GM19328 (cell line): Measurements from ENCODE around the gene FAM53B.

Experiments
- ATAC-seq: cut with Tn5 transposase; IDR thresholded peaks from one replicate; pipeline ENCODE4 v1.9.1; 2021; ENCODE audit warnings: mild to moderate bottlenecking, moderate library complexity; ENCODE audit not compliant: unreplicated experiment

The FAM53B gene

GRCh38 chr10:124652200-124652599, 92.0 kb downstream of the FAM53B start:
- no peak for ATAC-seq

DNA sequence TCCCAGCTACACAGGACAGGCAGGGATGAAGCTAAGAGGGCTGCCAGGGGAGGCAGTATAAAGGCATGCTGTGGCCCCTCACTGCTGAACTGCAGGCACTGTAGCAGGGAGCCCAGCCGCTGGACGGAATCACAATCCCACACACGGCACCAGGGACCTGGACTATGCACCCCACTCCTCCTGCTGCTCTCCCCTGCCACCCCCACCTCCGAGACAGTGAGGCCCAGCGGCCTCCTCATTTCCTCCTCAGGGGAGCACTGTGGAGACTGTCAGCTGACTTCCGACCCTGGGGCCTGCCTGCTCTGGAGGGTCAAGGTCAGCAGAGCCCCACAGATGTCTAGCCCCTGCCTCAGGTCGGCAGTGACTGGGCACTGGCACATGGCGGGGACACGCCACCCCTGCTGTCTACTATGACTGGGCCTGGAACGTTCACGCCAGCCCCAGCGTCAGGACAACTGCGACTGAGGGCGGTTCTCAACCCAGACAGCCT, 92.7 kb downstream of the FAM53B start:
- ATAC-seq, result no peak

DNA sequence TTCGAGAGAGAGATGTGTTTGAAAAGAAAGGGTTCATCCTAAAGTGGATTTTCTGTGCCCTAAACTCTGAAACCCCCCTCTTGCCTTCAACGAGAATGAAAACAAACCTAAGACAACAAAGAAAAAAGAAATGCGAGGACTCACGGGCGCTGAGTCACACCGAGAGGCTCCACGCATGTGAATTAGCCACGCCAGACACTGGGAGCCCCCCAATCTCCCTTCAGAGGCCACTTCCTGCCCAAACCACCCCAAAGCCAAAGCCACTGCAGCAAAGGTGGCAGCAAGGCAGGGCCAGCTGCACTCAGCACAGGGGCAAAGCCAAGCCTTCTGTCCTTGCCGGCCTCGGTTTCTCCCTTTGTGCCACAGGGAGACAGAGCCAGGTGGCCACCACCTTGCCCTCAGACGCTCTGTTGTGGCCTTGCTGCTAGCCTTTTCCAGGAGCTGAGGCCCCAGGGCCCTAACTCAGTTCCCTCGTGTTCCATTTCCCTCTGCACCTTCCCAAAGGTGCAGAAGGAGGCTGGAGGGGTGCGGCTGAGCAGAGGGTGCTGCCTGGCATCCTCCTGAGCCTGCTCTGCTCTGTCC, 93.3 kb downstream of the FAM53B start:
- ATAC-seq, result no peak

- ATAC-seq, result no peak
Measured at GRCh38 chr10:124650263-124650662, 93.9 kb downstream of the FAM53B start.

GRCh38 chr10:124649214-124649613, 95.0 kb downstream of the FAM53B start:
- ATAC-seq, result no peak

GRCh38 chr10:124648738-124649137, 95.4 kb downstream of the FAM53B start:
- ATAC-seq, result no peak

DNA sequence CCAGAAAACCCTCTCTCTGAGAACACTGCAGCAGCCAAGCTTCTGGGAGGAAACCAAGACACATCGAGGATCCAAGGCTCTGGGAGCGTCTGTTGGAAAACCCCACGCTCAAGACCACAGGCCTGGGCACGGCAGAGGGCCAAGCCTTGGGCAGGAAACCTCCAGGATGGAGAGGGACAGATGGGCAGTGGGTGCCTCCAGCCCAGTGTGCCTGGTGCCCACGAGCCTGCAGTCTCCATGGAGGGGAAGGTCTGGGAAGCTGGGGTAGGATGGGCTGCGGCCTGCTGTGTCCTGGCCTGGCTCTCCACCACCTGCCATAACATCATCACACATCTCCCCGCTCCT, 96.1 kb downstream of the FAM53B start:
- no peak for ATAC-seq

GRCh38 chr10:124647421-124648130, 96.6 kb downstream of the FAM53B start:
- ATAC-seq, result no peak

- ATAC-seq, result no peak
Measured at GRCh38 chr10:124646483-124647352, 97.5 kb downstream of the FAM53B start.

DNA sequence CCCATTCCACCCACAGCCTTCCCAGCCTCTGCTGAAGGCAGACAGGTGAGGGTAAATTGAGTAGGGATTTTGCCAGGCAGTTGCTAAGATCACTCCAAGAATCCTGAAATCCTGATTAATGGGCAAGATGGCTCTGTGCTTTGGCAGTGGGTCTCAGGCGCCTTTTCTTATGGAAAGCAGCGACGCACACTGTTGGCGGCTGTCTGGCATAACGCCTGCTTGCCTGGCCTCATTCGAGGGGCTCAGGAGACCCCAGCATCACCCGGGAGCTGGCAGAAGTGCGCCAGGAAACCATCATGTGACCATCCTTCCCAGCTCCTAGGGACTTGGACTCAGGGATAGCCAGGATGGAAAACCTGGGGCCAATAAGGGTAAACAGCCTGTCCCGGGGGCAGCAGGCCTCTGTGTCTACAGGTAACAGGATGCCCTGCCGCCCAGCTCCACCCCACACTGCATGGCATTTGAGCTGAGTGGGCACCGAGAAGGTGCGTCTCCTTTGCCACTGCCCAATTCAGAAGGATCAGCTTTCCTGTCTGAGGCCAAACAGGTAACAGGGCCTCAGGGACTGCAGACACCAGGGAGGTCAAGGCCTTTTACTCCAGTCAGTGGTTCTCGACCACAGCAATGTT, 98.6 kb downstream of the FAM53B start:
- ATAC-seq, result no peak

DNA sequence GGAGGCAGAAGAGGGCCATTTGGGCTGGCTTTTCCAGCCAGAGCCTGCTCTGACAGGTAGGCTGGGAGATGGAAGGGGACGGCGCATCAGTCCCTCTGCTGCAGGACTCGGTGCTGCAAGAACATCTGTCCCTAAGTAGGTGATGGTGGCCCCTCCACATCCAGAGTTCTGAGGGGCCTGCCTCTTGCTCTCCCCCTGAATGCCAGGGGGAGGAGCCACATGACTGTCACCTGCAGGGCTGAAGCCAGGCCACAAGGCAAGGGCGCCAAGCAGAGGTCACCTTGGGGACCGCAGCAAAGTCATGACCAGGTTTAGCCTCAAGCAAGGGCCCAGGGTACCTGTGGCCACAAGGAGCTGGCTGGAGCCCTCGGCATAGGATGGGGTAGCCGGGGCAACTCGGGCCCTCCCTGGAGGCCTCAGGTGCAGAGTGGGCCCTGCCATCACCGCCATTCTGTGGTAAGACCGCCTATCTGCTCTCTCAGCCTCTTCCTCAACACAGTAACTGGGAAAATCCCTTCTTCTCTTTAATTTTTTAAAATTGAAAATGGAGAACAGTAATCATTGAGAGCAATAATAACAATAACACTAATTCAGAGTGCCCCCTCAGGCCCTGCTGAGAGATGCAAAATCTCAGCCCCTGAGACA, 99.3 kb downstream of the FAM53B start:
- ATAC-seq, result no peak

DNA sequence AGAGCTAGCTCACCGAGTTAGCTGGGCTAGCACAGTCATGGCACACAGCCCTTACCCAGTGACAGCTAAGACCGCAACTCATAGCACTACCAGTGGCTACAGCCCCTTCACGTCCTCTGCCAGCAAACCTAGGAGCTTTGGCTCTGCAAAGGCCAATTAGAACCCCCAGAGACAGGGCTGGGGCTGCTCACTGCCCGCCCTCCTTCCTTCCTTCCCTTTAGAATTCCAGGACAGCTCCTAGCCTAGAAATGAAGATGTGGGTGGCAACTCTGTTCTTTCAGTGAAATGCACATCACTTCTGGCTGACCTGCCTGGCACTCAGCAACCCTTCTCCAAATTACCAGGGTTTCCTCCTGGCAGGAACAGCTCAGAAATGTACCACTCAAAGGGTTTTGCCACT, 99.9 kb downstream of the FAM53B start:
- ATAC-seq, result no peak

DNA sequence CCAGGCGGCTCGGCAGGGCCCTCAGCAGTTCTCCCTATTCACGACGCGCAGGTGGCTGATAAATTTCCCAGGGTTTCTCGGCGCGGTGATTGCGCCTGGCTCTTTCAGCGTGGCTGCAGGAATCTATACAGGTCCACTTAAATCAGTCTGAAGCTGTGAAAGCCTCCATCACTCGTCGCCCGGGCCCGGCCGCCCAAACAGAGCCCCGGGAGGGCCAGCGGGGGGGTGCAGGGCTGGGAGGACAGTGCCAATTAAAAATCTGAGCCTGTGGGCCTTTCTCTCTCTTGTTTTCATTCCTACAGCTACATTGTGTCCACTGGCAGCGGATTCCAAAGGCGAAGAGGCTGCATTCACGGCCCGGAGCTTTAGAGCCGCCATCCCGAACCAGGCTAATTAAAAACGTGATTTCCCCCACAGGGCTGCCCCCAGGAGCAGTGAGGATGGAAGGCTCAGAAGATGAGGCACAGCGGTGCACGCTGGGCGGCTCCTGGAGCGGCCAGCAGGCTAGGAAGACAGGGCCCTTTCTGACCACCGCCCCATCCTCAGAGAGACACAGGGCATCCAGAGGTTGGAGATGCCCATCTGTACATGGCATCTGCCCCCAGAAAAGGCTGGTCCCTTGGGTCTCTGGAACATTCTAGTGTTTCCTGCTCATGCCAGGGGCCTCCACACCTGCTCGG, 100.7 kb downstream of the FAM53B start:
- ATAC-seq, result no peak

- no peak for ATAC-seq
Measured at GRCh38 chr10:124642088-124642710, 102.0 kb downstream of the FAM53B start.

DNA sequence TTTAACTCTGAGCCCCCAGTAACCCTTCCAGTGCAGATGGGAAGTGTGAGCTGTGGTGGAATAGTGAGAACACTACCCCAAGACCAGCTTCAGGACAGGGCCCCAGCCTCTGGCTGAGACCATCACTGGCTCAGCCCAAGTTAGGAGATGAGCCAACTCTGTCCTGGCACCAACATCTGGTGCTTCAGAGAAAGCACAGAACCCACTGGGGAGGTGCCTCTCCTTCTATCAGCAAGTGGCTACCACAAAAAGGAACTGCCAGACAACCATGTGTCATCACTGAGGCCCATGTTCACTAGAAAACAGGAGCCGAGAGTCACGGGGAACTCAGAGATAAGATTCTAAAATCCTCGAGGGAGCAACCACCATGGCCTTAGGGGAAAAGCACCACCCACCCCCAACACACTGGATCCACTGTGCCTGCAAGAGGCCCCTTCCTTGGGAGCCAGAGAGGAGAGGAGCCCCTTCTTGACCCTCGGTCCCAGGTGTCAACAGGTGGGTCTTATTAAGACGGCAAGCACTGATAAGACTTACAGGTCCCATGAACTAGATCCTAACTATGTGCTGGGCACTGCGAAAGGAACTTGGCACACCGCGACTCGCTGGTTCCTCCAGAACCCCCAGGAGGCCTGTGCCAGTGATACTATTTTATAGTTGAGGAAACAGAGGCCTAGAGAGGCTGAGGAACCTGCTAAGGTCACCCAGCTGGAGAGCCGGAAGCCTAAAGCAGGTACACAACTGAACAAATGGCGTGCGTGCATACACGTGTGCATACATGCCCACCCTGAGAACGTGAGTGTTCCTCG, 102.7 kb downstream of the FAM53B start:
- no peak for ATAC-seq

DNA sequence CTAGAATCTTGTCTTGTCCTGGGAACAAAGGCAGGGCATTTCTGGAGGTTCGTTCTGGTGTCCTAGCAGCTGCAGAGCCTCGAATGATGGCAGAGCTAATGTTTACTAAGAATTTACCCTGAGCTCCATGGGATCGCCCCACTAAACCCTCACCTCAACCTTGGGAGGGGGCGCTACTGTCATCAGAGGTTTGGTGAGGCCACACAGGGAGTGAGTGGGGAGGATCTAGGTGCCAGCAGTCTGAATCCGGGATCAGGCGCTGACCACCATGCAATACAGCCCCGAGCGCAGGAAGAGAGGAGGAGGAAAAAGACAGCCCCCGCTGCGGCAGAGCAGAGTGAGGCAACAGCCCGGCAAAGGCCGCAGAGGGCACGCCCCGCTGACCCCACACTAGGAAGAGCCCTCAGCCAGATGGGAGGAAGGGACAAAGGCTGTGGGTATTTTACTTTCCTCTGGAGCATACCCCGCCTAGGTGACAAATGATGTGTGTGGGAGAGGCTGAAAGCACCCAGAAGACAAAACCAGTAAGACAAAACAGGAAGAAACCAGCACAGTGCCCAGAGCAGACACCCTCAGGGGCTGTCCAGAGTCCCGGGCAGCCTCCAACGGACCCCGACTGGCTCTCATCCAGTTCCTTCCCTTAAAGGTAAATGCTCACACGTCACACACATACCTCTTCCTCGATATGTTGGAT, 103.5 kb downstream of the FAM53B start:
- ATAC-seq, result no peak

DNA sequence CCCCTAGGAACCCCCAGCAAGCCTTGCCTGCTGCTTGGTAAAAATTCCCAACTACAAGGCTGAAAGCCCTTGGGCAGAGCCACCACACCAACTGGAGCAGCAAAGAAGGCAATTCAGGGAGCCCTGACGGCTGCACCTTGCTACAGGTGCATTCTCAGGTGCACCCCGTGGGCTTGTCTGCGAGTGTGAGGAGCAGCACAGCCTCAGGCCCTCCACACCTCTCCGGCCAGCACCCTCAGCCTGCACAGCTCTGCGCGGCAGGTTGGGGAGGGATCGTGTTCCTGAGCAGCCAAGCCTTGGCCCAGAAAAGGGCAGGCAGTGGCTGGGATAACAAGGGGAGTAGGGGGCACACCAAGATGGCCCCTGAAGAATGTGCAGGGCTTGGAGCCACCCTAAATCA, 104.1 kb downstream of the FAM53B start:
- ATAC-seq, result no peak

- ATAC-seq, result no peak
Measured at GRCh38 chr10:124639646-124640045, 104.5 kb downstream of the FAM53B start.
